ENCODE data around the gene ASCL1. TPM values are rescaled to one million over a fixed set of nuclear protein-coding genes. Genes with fewer than 3 reads are reported as not detected.
A peak's percentile ranks its signal among the peaks of the same experiment; 100 is the strongest.

The ASCL1 gene
- total RNA-seq: not detected
- under 1 TPM in 1 of 2 donors, not detected in 1; 0.06 TPM for polyA plus RNA-seq

DNA sequence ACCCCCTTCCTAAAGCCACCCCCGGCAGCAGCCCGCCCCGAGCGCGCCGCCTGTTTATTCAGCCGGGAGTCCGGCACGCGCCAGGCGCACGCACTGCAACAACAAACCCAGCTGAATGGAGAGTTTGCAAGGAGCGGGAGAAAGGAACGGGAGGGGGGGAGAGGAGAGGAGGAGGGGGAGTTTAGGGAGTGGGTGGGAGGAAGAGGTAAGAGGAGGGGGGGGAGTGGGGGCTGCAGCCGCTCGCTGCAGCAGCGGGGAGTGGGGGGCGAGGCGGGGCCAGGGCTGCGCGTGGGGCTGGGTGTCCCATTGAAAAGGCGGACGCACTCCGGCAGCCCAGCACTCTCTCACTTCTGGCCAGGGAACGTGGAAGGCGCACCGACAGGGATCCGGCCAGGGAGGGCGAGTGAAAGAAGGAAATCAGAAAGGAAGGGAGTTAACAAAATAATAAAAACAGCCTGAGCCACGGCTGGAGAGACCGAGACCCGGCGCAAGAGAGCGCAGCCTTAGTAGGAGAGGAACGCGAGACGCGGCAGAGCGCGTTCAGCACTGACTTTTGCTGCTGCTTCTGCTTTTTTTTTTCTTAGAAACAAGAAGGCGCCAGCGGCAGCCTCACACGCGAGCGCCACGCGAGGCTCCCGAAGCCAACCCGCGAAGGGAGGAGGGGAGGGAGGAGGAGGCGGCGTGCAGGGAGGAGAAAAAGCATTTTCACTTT lies at the start of gene ASCL1:
Gene ASCL1 (plus strand): TSS at position 336 of the 712 bp plus-strand sequence. CDS start 571 bp downstream, outside the sequence.
- 1% methylated on average over 52 of the region's 52 CpGs for WGBS
- Histone ChIP-seq H3K4me3 (ENCODE audit: low read depth in 1 of 3, low read length in 3 of 3) (peak within 1 kb of the TSS in 2 of 3 donors; percentile 61 to 65), H3K9ac (ENCODE audit: low read depth in 1 of 2, low read length in 2 of 2) (no peak within 1 kb of the TSS), H3K27ac (ENCODE audit: low read depth in 1 of 2, low read length in 2 of 2) (no peak within 1 kb of the TSS), H3K27me3 (ENCODE audit: control insufficient read depth in 4 of 4, insufficient read depth in 4 of 4, low read length in 3 of 4) (peaks cover 0 to 36% (median 10%) of the 10 kb centered on the region in 4 donors), H3K9me3 (ENCODE audit: control insufficient read depth in 4 of 4, low read length in 3 of 4) (peaks cover 0 to 7% (median 0%) of the 10 kb centered on the region in 4 donors), H3K4me1 (ENCODE audit: control insufficient read depth in 4 of 4, insufficient read depth in 4 of 4, low read length in 3 of 4) (peaks cover 14 to 41% (median 26%) of the 10 kb centered on the region in 4 donors), H3K36me3 (ENCODE audit: control insufficient read depth in 4 of 4, insufficient read depth in 3 of 4, low read depth in 1 of 4, low read length in 3 of 4) (no peaks in the 10 kb centered on the region)
- TF ChIP-seq SP1 (IDR thresholded peaks at IDR 0.05): no peak
- no peak for TF ChIP-seq TAF1 (conservative IDR thresholded peaks at IDR 0.05)
- TF ChIP-seq YY1 (IDR thresholded peaks at IDR 0.05): no peak
- TF ChIP-seq EGR1 (IDR thresholded peaks at IDR 0.05; ENCODE audit: low read depth in 2 of 2): no peak
- TF ChIP-seq, protein P1, sequence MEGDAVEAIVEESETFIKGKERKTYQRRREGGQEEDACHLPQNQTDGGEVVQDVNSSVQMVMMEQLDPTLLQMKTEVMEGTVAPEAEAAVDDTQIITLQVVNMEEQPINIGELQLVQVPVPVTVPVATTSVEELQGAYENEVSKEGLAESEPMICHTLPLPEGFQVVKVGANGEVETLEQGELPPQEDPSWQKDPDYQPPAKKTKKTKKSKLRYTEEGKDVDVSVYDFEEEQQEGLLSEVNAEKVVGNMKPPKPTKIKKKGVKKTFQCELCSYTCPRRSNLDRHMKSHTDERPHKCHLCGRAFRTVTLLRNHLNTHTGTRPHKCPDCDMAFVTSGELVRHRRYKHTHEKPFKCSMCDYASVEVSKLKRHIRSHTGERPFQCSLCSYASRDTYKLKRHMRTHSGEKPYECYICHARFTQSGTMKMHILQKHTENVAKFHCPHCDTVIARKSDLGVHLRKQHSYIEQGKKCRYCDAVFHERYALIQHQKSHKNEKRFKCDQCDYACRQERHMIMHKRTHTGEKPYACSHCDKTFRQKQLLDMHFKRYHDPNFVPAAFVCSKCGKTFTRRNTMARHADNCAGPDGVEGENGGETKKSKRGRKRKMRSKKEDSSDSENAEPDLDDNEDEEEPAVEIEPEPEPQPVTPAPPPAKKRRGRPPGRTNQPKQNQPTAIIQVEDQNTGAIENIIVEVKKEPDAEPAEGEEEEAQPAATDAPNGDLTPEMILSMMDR (IDR thresholded peaks at IDR 0.05; ENCODE audit: low read depth, low read length, missing input control): no peak
- no peak for TF ChIP-seq HNF4A (conservative IDR thresholded peaks at IDR 0.05)
- no peak for TF ChIP-seq FOXA1 (IDR thresholded peaks at IDR 0.05)
- TF ChIP-seq RAD21 (IDR thresholded peaks at IDR 0.05): no peak
- TF ChIP-seq NR2F2 (IDR thresholded peaks at IDR 0.05): no peak
- no peak for TF ChIP-seq FOXA2 (IDR thresholded peaks at IDR 0.05)
- TF ChIP-seq, protein P2, sequence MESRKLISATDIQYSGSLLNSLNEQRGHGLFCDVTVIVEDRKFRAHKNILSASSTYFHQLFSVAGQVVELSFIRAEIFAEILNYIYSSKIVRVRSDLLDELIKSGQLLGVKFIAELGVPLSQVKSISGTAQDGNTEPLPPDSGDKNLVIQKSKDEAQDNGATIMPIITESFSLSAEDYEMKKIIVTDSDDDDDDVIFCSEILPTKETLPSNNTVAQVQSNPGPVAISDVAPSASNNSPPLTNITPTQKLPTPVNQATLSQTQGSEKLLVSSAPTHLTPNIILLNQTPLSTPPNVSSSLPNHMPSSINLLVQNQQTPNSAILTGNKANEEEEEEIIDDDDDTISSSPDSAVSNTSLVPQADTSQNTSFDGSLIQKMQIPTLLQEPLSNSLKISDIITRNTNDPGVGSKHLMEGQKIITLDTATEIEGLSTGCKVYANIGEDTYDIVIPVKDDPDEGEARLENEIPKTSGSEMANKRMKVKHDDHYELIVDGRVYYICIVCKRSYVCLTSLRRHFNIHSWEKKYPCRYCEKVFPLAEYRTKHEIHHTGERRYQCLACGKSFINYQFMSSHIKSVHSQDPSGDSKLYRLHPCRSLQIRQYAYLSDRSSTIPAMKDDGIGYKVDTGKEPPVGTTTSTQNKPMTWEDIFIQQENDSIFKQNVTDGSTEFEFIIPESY (IDR thresholded peaks at IDR 0.05): no peak
- TF ChIP-seq HNF4G (IDR thresholded peaks at IDR 0.05): no peak
- no peak for TF ChIP-seq RXRA (IDR thresholded peaks at IDR 0.05)
- TF ChIP-seq, protein P3, sequence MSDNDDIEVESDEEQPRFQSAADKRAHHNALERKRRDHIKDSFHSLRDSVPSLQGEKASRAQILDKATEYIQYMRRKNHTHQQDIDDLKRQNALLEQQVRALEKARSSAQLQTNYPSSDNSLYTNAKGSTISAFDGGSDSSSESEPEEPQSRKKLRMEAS (IDR thresholded peaks at IDR 0.05): no peak
- TF ChIP-seq, protein P4, sequence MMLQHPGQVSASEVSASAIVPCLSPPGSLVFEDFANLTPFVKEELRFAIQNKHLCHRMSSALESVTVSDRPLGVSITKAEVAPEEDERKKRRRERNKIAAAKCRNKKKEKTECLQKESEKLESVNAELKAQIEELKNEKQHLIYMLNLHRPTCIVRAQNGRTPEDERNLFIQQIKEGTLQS (IDR thresholded peaks at IDR 0.05): no peak
- TF ChIP-seq, protein P5, sequence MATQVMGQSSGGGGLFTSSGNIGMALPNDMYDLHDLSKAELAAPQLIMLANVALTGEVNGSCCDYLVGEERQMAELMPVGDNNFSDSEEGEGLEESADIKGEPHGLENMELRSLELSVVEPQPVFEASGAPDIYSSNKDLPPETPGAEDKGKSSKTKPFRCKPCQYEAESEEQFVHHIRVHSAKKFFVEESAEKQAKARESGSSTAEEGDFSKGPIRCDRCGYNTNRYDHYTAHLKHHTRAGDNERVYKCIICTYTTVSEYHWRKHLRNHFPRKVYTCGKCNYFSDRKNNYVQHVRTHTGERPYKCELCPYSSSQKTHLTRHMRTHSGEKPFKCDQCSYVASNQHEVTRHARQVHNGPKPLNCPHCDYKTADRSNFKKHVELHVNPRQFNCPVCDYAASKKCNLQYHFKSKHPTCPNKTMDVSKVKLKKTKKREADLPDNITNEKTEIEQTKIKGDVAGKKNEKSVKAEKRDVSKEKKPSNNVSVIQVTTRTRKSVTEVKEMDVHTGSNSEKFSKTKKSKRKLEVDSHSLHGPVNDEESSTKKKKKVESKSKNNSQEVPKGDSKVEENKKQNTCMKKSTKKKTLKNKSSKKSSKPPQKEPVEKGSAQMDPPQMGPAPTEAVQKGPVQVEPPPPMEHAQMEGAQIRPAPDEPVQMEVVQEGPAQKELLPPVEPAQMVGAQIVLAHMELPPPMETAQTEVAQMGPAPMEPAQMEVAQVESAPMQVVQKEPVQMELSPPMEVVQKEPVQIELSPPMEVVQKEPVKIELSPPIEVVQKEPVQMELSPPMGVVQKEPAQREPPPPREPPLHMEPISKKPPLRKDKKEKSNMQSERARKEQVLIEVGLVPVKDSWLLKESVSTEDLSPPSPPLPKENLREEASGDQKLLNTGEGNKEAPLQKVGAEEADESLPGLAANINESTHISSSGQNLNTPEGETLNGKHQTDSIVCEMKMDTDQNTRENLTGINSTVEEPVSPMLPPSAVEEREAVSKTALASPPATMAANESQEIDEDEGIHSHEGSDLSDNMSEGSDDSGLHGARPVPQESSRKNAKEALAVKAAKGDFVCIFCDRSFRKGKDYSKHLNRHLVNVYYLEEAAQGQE (IDR thresholded peaks at IDR 0.05): no peak
- TF ChIP-seq GABPA (IDR thresholded peaks at IDR 0.05 in 1 of 2, conservative IDR thresholded peaks at IDR 0.05 in 1 of 2): no peak
- TF ChIP-seq JUND (IDR thresholded peaks at IDR 0.05): no peak
- no peak for DNase-seq (ENCODE audit: low spot score)
